Right lobe of liver (tissue), 6 donors: Measurements from ENCODE around the gene IGF2BP2. TPM values are rescaled to one million over a fixed set of nuclear protein-coding genes. Genes with fewer than 3 reads are reported as not detected.

Source experiments
- ATAC-seq, 4 donors: fragments of 200-7000 bp; cut with Tn5 transposase; one replicate each; pipeline ENCODE4 v1.9.1; 2020; ENCODE audit warnings: mild to moderate bottlenecking in 4 of 4, moderate library complexity in 4 of 4
- DNase-seq, 3 donors: peaks; one replicate each; pipeline ENCODE4 v3.0.0-alpha.2; 2020
- H3K27ac ChIP-seq, 3 donors: fragments of 200-600 bp; one replicate each; pipeline ENCODE4 v1.8.0; 2022
- H3K27me3 ChIP-seq, 2 donors: fragments of 200-600 bp; one replicate each; pipeline ENCODE4 v1.8.0; 2022
- H3K36me3 ChIP-seq, 4 donors: fragments of 200-600 bp; sonication (generic) in 1 of 4; one replicate each; pipeline versions ENCODE4 v1.5.1 to v1.8.0; 2017 to 2022; ENCODE audit warnings: control low read depth in 1 of 4
- H3K4me1 ChIP-seq, 4 donors: fragments of 200-600 bp; sonication (generic) in 1 of 4; one replicate each; pipeline versions ENCODE4 v1.5.1 to v1.8.0; 2017 to 2022; ENCODE audit warnings: control low read depth in 1 of 4
- H3K4me3 ChIP-seq, 3 donors: fragments of 200-600 bp; one replicate each; pipeline ENCODE4 v1.8.0; 2022
- H3K9me3 ChIP-seq, 4 donors: fragments of 200-600 bp; sonication (generic) in 1 of 4; one replicate each; pipeline versions ENCODE4 v1.5.1 to v1.8.0; 2017 to 2022; ENCODE audit warnings: control low read depth in 1 of 4
- CTCF ChIP-seq, 4 donors: fragments of 200-600 bp in 3 of 4; fragments of 450-650 bp in 1 of 4; IDR thresholded peaks; one replicate each; pipeline versions ENCODE4 v1.5.1 to v1.8.0; 2016 to 2022; ENCODE audit warnings: antibody characterized with exemption in 4 of 4, mild to moderate bottlenecking in 2 of 4
- POLR2A ChIP-seq: fragments of 450-650 bp; IDR thresholded peaks from one replicate; pipeline ENCODE4 v1.6.1; 2017; ENCODE audit warnings: antibody characterized with exemption, mild to moderate bottlenecking
- WGBS: methylation state at CpG from one replicate; pipeline ENCODE4 v1.1.6; 2018; ENCODE audit warnings: low coverage, low lambda C conversion rate; ENCODE audit not compliant: insufficient coverage; ENCODE audit errors: missing lambda C conversion rate; 5-methylcytosine and 5-hydroxymethylcytosine counted together
- intact Hi-C, 2 donors: fragments of 100-400 bp; cut with DNase I; formaldehyde crosslinking; loops; one replicate each; pipeline versions ENCODE4 v1.11.2 to v1.14.1; 2022
- total RNA-seq, 6 experiments: library from RNA; depleted of rRNA in 2 of 6; stranded (reverse); fragments of >200 nt in 2 of 6; fragmentation: NEBNext Ultra II Directional in 3 of 6; extraction: Animal tissue kit (Norgen Biotek cat#: 25700) in 3 of 6; gene quantifications; one replicate each; pipeline versions ENCODE4 v1.1.0 to v1.2.4, GENCODE V29; 2016 to 2023
- donor health status: DM: no; HTN: yes; CAD: no.
- donor health status: DM: no; HTN: no; CAD: no.
- donor health status: DM: no; HTN: no; CAD: no.
- donor health status: DM: no; HTN: yes; CAD: no.
- donor health status: DM: no; HTN: yes; CAD: no.

Gene IGF2BP2
- total RNA-seq, 6 experiments from 2014 or later: 0.99 to 3.0 (median 1.8) TPM

GRCh38 chr3:185764163-185764979 is 60.5 kb downstream of the IGF2BP2 start:
- intact Hi-C loops: loop anchor here (10.0 kb wide), 1 partner anchor 90 kb away; no protein-coding TSS in a partner anchor

GRCh38 chr3:185763347-185764005 is 61.4 kb downstream of the IGF2BP2 start:
- DNase-seq: no peak
- no peak for TF ChIP-seq POLR2A
- TF ChIP-seq CTCF (IDR thresholded peaks at IDR 0.05): no peak
- H3K27me3 ChIP-seq: no peaks in the 10 kb centered on the region
- 48% methylated on average over 4 of the region's 4 CpGs for WGBS
- H3K4me3 ChIP-seq: no peak overlapping the region
- no peaks in the 10 kb centered on the region for H3K36me3 ChIP-seq
- H3K9me3 ChIP-seq: no peaks in the 10 kb centered on the region
- H3K4me1 ChIP-seq: peaks cover 0 to 3% (median 0%) of the 10 kb centered on the region in 4 donors
- intact Hi-C loops: loop anchor here (10.0 kb wide), 1 partner anchor 89 kb away; no protein-coding TSS in a partner anchor
- no peak overlapping the region for H3K27ac ChIP-seq
- no peak for ATAC-seq

More at GRCh38 chr3:185764163-185764979, 60.5 kb downstream of the IGF2BP2 start:
- TF ChIP-seq POLR2A (no peak), CTCF (IDR thresholded peaks at IDR 0.05) (no peak)
- ATAC-seq (no peak), DNase-seq (no peak)
- H3K27ac ChIP-seq: no peak overlapping the region
- H3K27me3 ChIP-seq: no peaks in the 10 kb centered on the region
- WGBS: 30% methylated on average over 5 of the region's 6 CpGs
- no peaks in the 10 kb centered on the region for H3K9me3 ChIP-seq
- H3K36me3 ChIP-seq: no peaks in the 10 kb centered on the region
- H3K4me1 ChIP-seq: peaks cover 0 to 3% (median 0%) of the 10 kb centered on the region in 4 donors
- no peak overlapping the region for H3K4me3 ChIP-seq

- TF ChIP-seq CTCF (IDR thresholded peaks at IDR 0.05): no peak
- no peak for TF ChIP-seq POLR2A
- H3K9me3 ChIP-seq: no peaks in the 10 kb centered on the region
- ATAC-seq (no peak), DNase-seq (no peak)
- 12% methylated on average over 5 of the region's 5 CpGs for WGBS
- H3K27me3 ChIP-seq: no peaks in the 10 kb centered on the region
- intact Hi-C loops: loop anchor here (10.0 kb wide), 1 partner anchor 86 kb away; no protein-coding TSS in a partner anchor
- no peak overlapping the region for H3K4me3 ChIP-seq
- H3K27ac ChIP-seq: no peak overlapping the region
- no peaks in the 10 kb centered on the region for H3K36me3 ChIP-seq
- H3K4me1 ChIP-seq: peaks cover 0 to 3% (median 0%) of the 10 kb centered on the region in 4 donors
These were observed 64.3 kb downstream of the IGF2BP2 start for GRCh38 chr3:185760550-185760949.

GRCh38 chr3:185760088-185760487 is 64.8 kb downstream of the IGF2BP2 start:
- intact Hi-C loops: loop anchor here (10.0 kb wide), 1 partner anchor 85 kb away; no protein-coding TSS in a partner anchor
- Histone ChIP-seq H3K27ac (no peak overlapping the region), H3K4me3 (no peak overlapping the region)

More at GRCh38 chr3:185760088-185760487, 64.8 kb downstream of the IGF2BP2 start:
- DNase-seq (no peak), ATAC-seq (no peak)
- 41% methylated on average over 2 of the region's 2 CpGs for WGBS
- Histone ChIP-seq H3K4me1 (peaks cover 0 to 3% (median 0%) of the 10 kb centered on the region in 4 donors), H3K9me3 (no peaks in the 10 kb centered on the region), H3K27me3 (no peaks in the 10 kb centered on the region), H3K36me3 (no peaks in the 10 kb centered on the region)
- TF ChIP-seq CTCF (IDR thresholded peaks at IDR 0.05) (no peak), POLR2A (no peak)
